ENCODE data around the gene GPR27.

Gene GPR27

GRCh38 chr3:71786551-71786950 lies 32.9 kb downstream of the GPR27 start (continued):
- TF ChIP-seq ZBTB44 (tag by site-specific recombination; IDR thresholded peaks at IDR 0.05) = no peak
- no peak for TF ChIP-seq ZNF626 (tag by site-specific recombination; IDR thresholded peaks at IDR 0.05)
- no peak for TF ChIP-seq SCRT1 (tag by site-specific recombination; IDR thresholded peaks at IDR 0.05; ENCODE audit: borderline replicate concordance)
- no peak for TF ChIP-seq ZNF48 (tag by site-specific recombination; IDR thresholded peaks at IDR 0.05)
- TF ChIP-seq ZNF132 (tag by site-specific recombination; IDR thresholded peaks at IDR 0.05; ENCODE audit: borderline replicate concordance) = no peak
- TF ChIP-seq ZNF529 (tag by site-specific recombination; IDR thresholded peaks at IDR 0.05; ENCODE audit: insufficient replicate concordance) = no peak
- TF ChIP-seq ATF2 (tag by site-specific recombination; IDR thresholded peaks at IDR 0.05; ENCODE audit: low read depth) = no peak
- no peak for TF ChIP-seq ZNF23 (tag by site-specific recombination; IDR thresholded peaks at IDR 0.05; ENCODE audit: borderline replicate concordance)
- TF ChIP-seq PRDM2 (tag by site-specific recombination; IDR thresholded peaks at IDR 0.05; ENCODE audit: borderline replicate concordance) = no peak
- TF ChIP-seq ZNF223 (tag by site-specific recombination; IDR thresholded peaks at IDR 0.05) = no peak
- TF ChIP-seq ZNF311 (tag by site-specific recombination; IDR thresholded peaks at IDR 0.05; ENCODE audit: borderline replicate concordance) = no peak

- POLR2A ChIA-PET = no interaction called here
- Histone ChIP-seq H3K9me3 (ENCODE audit: control insufficient read depth, insufficient read depth, low read depth, low read length) (no peaks in the 10 kb centered on the region), H3K4me1 (ENCODE audit: control insufficient read depth, insufficient read depth, low read length) (no peaks in the 10 kb centered on the region), H3K4me3 (ENCODE audit: low read depth, low read length) (no peak overlapping the region), H3K27ac (ENCODE audit: extremely low read depth, low read depth, low read length) (no peak overlapping the region), H3K36me3 (ENCODE audit: control insufficient read depth in 2 of 2, insufficient read depth in 1 of 2, low read length in 2 of 2) (no peaks in the 10 kb centered on the region)
- TF ChIP-seq ZNF274 (IDR thresholded peaks at IDR 0.05; ENCODE audit: low read length) (no peak), ZNF274 (tag by site-specific recombination; IDR thresholded peaks at IDR 0.05; ENCODE audit: borderline replicate concordance) (no peak), ZNF341 (tag by site-specific recombination; IDR thresholded peaks at IDR 0.05; ENCODE audit: low read depth) (no peak), ZNF175 (tag by site-specific recombination; IDR thresholded peaks at IDR 0.05) (no peak), ZNF488 (tag by site-specific recombination; IDR thresholded peaks at IDR 0.05) (no peak), ZNF426 (tag by site-specific recombination; IDR thresholded peaks at IDR 0.05) (no peak), ZNF350 (tag by site-specific recombination; IDR thresholded peaks at IDR 0.05) (no peak), ZNF830 (tag by site-specific recombination; IDR thresholded peaks at IDR 0.05; ENCODE audit: low read depth) (no peak), ZNF221 (tag by site-specific recombination; IDR thresholded peaks at IDR 0.05; ENCODE audit: borderline replicate concordance) (no peak), ZNF2 (tag by site-specific recombination; IDR thresholded peaks at IDR 0.05) (no peak), AEBP2 (tag by site-specific recombination; IDR thresholded peaks at IDR 0.05; ENCODE audit: borderline replicate concordance) (no peak), FEZF1 (tag by site-specific recombination; IDR thresholded peaks at IDR 0.05) (no peak), ZNF529 (tag by site-specific recombination; IDR thresholded peaks at IDR 0.05; ENCODE audit: insufficient replicate concordance) (no peak)
- CTCF ChIA-PET = no interaction called here
These were observed 34.3 kb downstream of the GPR27 start for GRCh38 chr3:71787851-71788405.

Measured in HEK293 (cell line).